GM18951 (cell line): ENCODE measurements around the gene USP6NL.

Experiments used
- POLR2A ChIP-seq: IDR thresholded peaks from 4 replicates; pipeline ENCODE4 v1.6.1; 2011; ENCODE audit warnings: mild to moderate bottlenecking; ENCODE audit not compliant: insufficient read length, insufficient read depth; ENCODE audit errors: extremely low read depth
- in situ Hi-C: fragments of 300-500 bp; cut with MboI; formaldehyde crosslinking; loops from one replicate; pipeline ENCODE4 v1.12.0; 2022; ENCODE audit warnings: low sequenced_read_pairs, mixed read lengths, inconsistent platforms; ENCODE audit not compliant: unreplicated experiment

Gene USP6NL

DNA sequence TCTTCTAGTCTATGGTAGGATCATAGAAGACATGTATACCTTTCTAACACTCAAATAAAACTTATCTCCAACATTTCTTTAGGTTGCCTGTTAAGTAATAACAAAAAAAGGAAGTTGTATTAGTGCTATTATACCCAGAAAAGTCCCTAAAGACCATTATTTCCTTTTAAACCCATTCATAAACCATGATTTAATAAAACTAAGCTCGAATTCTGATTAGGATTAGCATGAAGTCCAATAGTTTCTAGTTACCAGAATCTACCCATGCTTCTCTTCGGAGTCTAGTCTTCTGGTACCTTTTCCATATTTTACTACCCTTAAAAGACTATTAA lies 62.7 kb downstream of the USP6NL start:
- TF ChIP-seq POLR2A = no peak
- in situ Hi-C loops = no loop called here

DNA sequence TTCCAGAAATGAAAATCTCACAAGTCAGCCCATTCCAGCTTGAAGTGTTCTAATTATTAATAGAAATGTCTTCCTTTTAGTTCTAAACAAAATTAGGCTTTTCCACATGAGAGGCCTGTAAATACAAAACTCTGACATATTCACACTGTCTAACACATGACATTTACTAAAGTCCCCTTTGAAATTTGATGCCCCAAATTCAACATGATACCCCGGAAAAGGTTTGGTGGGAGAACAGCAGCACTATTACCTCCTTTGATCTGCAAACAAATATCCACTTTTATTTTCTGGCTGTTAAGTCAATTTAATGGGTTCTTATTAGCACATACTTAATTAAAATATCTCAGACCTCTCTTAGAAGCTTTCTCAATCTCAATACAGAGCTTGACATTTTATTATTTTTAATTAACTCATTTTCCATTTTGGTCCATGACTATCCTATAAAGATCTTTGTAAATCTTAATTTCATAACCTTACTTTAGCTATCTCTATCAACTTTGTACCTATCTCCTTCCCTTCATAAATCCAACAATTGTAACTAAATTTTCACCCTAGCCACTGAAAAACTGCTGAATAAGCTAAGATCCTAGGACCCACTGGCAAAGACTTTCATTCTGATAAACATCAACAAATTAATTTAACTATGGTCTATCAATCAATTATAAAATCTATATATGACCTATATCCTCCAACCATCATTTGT lies 63.2 kb downstream of the USP6NL start:
- TF ChIP-seq POLR2A = no peak
- in situ Hi-C loops = no loop called here

DNA sequence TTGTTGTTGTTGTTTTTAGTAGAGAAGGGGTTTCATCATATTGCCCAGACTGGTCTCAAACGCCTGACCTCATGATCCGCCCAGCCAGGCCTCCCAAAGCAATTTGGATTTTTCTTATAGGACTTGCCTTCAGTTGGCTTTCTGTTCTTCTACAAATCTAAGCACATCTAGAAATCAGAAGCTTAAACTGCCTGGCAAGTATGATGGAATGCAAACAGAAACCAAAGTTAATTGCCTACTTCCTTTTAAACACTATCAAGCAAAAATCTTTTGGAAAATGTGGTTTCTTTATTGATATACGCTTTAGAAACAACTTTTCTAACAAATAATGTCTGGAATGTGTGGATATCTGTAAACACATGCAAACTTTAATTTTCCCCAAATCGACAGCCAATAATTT lies 64.9 kb downstream of the USP6NL start:
- in situ Hi-C loops = no loop called here
- TF ChIP-seq POLR2A = no peak

DNA sequence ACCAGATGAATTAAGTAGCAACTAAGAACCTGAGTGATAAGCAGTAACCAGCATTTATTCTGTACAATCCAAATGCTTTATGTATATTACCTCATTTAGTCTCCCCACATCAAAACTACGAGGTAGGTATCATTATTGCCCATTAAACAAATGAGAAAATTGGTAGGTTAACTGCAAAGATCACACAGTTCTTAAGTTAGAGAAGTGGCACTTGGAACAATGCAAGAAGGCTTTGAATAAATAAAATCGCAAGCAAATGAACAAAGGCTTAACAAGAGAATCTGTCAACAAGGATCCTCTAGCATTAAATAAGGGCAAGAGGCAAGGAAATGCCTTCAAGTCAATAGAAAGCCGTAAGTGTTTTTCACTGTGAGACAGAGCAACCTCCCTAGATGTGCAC lies 70.2 kb downstream of the USP6NL start:
- in situ Hi-C loops = no loop called here
- no peak for TF ChIP-seq POLR2A

DNA sequence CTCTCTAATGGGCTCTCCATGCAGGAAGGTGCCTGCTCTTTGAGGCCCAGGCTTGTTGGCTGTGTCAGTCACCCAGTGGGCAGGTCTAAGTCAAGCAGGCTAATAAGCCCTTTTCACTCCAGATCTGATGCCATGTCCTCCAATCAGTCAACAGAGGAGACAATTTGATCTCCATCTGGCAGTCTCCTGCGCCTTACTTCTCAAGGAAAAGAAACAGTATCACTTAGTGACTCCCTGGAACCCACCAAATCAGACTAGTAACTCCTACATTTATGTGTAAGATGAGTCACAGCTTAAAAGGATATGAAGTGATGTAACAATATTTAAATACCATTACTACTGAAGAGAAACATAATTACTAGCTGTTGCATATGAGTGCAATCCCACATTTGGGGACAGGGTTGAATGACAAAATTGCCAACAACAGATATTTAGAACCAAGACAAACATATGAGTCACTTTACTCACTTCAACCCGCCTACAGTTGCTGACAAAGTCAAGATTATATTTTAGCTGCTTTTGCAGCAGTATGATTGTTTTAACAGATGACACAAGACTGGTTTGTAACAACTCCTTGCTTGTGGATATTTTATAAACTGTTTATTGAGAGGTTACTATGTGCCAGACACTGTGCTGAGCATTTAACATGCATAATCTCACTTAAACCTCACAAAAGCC lies 72.1 kb downstream of the USP6NL start:
- no peak for TF ChIP-seq POLR2A
- in situ Hi-C loops = no loop called here

DNA sequence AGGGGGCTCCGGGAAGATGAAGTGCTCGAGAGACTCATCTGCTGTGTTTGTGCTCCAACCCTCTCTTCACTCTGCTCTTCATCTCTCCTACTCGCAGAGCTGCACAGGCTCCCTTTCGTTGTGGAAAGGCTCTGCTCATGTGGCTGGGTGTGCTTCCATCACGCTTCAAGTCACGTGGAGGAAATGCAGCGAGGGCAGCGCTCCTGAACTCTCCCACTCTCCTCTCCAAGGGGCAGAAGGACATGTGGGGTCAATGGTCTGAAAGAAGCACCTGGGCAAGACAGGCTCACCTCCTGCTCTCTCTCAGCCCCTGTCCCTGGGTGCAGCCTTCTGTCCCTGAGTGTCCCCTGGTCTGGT lies 72.6 kb downstream of the USP6NL start:
- no peak for TF ChIP-seq POLR2A
- in situ Hi-C loops = no loop called here

DNA sequence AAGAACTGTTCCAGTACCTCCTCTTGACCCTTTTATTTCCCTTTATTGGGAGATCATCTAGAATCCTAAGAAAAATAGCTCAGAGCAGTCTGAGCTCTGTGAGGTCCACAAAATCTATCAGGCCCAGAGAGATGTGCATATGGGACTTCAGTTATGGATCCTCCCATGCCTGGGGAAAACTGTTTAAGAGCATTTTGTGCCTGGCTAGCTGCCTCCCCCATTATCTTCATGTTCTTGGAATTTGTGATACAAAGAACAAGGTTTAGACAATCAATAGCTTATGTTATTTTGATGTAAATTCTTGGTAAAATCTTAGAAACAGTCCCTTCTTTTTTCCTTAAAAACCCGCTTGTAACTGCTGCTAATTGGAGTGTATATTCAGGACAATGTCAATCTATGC lies 75.2 kb downstream of the USP6NL start:
- TF ChIP-seq POLR2A = no peak

DNA sequence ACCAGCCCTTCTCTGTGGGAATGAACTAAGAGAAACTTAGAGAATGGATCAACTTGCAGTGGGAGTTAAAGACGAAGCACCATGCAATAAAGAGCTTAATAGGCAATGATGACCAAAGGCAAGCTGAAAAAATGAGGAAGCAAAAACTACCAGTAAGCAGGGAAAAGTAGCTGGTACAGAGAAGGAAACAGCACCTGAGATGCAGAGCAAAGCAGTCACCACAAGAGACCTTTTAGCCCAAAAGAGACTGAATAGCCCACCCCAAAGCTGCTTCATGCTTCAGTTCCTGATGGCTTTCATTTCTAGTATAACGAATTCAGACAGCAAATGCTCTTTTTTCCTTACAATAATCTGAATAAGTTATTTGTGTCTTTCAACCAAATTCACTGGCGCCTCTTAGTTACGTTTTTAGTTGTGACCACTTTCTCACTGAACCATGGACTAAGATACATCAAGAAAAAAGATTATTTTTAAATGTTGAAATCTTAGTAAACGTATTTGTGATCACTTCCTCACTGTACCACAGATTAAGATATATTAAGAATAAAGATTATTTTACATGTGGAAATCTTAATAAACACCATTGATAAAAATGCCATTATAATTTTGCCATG lies 76.0 kb downstream of the USP6NL start:
- no peak for TF ChIP-seq POLR2A
- in situ Hi-C loops = no loop called here

More for the DNA sequence above, 75.2 kb downstream of the USP6NL start:
- in situ Hi-C loops = no loop called here

DNA sequence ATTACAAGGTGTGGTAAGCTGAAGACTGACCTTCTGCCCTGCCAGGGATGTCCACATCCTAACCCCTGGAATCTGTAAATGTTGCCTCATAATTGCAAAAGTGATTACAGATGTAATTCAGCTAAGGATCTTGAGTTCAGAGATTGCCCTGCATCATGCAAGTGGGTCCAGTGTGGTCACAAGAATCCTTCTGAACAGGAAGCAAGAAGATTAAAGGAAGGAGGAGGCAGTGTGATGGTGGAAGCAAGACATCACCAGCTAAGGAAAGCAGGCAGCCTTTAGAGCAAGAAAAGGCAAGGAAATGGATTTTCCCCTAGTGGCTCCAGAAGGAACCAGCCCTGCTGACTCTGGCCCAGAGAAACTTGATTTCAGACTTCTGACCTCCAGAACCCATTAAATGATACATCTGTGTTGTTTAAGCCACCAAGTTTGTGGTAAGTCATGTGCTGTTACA lies 78.1 kb downstream of the USP6NL start:
- in situ Hi-C loops = no loop called here
- TF ChIP-seq POLR2A = no peak

DNA sequence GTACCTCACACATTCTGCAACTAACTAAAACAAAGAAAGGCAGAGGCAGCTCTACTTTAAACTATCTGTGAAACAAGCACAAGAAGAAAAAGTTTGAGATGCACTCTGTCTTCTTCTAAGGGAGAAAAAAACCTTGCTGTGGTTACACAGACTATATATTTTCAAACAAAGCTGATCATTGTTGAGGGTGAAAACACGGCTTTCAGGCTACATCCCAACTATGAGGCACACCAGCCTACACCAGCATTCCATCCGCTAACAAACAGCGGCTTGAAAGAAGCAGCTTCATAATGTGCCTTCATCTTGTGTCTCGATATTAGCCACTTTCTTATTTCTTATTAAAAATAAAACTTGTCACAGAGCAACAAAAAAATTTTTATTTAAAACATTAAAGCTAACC lies 79.1 kb downstream of the USP6NL start:
- no peak for TF ChIP-seq POLR2A
- in situ Hi-C loops = no loop called here

DNA sequence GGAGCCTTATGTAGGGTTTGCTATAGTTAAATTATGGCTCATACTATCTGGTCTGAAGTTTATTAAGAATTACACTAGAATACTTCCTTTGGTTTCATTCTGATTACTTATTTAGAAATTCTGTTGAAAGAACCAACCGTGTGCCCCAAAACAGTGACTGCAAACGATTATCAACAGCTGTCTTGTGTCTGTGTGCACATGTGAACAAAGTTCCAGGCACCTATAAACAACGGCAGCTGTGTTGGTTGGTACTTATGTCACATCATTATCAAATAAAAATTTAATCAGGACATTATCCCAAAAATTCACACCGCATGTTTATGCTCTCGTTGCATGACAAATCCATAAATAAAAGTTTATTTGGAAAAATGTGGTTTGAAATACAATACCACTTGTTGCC lies 80.6 kb downstream of the USP6NL start:
- no peak for TF ChIP-seq POLR2A
- in situ Hi-C loops = no loop called here

DNA sequence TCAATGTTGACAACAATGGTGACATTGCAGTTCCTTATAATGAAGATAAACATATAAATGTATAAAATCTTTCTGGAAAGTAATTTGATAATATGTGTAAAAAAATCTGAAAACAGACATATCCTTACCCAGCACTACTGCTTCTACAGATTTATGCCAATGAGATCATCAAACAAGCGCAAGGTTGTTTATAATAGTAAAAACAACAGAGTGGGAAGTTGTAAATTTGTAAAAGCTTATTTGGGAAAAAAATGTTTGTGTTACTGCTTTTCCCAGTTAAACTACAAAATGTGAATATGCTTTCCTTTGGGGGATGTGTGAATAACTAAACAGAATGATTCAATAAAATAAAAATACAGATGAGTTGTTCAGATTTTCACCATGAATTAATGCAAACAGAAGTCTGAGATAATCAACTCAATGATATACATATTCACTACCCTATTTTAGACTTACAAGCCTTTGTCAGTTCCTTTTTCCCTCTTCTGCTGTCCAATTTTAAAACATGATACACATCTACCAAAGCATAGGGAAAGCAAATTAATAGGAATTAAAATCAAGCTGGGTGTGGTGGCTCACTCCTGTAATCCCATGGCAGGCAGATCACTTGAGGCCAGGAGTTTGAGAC lies 82.1 kb downstream of the USP6NL start:
- in situ Hi-C loops = no loop called here
- no peak for TF ChIP-seq POLR2A

DNA sequence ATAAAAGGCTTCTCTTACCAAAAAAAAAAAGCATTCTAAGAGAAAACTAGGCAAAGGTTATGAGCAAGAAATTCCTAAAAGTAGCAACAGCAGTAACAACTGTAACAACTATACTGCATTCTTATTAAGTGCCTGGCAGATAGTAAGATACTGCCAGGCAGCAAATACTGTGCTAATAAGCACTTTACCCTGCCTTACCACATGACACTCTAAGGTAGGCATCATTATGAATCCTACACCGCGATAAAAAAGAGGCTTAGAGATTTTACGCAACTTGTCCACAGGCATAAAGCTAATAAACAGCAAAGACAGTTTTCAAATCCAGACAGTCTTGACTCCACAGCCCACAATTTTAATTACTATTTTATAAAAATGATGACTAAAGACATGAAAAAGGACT lies 83.2 kb downstream of the USP6NL start:
- TF ChIP-seq POLR2A = no peak
- in situ Hi-C loops = no loop called here
